Activated naive CD4-positive, alpha-beta T cell treated with anti-CD3 and anti-CD28 coated beads, Interleukin-2, amount 50 U/mL, for 16 hours (primary cell): ENCODE data around the gene ORM2.

Source experiments
- DNase-seq: peaks from one replicate; pipeline ENCODE4 v3.0.0-alpha.2; 2020

ORM2 gene

DNA sequence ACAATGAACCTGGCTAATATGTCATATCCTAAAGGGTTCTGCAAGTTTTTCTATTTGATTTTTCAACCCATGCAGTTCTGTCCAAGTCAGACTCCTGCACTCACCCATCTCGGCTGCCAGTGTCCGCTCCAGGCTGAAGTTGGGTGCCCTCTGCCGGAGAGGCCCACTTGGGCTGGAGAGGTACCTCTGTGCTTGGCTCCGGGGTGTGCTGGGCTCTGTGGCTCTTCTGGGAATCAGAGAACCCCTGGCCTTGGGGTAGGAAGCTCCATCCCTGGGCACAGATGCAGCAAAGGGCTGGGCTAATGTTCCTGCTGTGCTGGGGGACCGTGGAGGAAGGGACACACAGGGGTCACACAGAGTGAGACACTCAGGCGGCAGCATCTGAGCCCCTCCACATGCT, 26.2 kb downstream of the ORM2 start:
- DNase-seq: no peak

DNA sequence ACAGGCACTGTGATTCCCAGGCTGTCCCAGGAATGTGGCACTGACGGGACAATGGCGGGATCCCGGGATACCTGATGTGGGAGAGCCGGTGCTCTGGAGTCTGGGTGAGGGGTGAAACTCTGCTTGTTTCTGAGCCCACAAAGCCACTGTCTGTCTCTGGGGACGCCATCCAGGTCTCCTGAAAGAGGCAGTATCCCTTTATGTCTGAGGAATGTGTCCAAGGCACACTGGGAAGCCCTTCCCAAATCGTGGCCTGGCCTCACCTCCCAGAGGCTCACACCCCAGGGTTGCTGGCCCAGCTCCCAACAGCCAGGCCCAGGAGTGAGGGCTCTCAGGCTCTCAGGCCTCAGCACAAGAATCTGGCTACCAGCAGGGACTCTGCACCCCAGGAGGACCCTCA, 27.1 kb downstream of the ORM2 start:
- no peak for DNase-seq

DNA sequence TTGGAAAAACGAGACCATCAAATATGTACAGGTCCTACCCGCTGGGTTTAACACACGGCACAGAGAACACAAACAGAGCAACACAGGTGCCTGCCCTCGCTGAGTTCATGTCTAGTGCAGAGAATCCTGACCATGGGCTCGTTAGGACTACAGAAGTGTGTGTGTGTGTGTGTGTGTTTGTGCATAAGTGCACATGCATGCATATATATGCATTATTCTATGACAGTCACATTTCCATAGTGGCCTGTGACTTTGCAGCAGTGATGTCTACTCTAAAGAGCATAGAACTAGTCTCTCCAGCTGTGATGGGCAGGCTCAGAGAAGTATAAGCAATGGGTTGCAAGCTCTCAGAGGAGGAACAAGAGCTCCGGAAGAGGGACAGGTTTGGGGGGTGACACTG, 27.7 kb downstream of the ORM2 start:
- no peak for DNase-seq

DNA sequence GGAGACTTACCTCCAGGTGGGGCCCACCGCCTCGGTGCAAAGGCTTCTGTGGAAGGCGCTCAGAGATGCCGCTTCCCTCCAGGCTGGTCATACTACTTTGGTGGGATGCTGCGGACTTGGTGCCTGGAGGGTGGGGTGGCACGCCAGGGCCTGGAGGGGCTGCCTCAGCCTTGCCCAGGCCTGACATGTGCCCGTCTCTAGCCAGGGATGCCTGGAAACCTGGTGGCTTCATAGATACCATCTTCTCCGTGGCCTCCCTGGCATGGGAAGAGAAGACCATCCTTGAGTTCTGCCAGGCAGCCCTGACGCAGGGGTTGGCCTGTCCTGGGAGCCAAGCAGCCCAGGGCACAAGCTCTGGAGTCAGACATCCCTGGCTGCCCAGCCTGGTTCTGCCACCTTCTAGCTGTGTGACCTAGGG, 28.3 kb downstream of the ORM2 start:
- DNase-seq: no peak

DNA sequence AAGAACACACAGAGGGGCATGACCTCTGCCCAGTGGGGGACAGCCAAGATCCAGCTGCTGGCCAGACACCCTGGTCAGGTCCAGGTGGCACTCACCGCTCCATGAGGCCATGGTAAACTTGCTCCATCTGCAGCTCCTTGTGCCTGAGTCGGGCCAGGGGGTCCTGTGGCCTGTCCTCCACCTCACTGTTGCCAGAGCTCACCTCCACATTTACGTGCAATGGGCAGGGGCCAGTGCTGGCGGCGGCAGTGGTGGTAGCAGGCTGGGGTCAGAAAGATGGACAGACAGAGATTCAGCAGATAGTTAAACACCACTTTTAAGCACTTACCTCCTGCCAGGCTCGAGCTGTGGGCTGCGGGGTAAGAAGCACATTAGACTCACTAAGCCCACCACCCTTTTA, 30.1 kb downstream of the ORM2 start:
- no peak for DNase-seq

DNA sequence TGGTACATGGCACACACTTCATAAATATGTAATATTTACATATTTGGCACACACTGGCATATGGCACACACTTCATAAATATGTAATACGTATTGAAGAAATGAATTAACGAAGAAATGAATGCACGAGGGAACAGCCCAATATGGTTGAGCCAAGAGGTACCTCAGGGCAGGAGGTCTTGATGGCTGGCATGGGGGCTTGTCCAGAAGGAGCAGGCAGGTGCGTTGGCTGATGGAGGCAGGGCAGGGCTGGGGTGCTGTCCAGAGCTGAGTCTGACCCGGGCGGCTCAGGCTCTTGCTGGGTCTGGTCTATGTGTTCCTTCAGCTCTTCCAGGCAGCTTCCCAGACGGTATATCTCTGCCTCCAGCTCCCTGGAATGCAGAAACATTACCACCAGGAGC, 31.9 kb downstream of the ORM2 start:
- no peak for DNase-seq

DNA sequence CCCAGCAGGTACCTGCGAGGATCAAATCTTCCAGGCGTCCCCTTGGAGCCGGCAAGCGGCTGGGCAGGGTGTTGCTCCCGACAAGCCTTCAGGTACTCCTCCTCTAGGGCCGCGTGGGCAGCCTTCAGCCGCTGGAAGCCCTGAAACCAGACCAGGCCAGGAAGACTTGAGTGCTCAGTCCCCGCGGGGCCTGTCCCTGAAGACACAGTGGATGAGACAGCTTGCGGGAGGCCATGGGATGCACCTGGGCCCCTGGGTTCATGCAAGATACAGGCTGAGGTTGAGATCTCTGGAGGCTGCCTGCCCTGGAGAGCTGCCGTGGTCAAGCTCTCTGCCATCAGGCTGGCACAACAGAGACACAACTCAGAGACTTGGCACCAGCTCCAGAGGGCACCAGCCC, 32.7 kb downstream of the ORM2 start:
- DNase-seq: no peak

DNA sequence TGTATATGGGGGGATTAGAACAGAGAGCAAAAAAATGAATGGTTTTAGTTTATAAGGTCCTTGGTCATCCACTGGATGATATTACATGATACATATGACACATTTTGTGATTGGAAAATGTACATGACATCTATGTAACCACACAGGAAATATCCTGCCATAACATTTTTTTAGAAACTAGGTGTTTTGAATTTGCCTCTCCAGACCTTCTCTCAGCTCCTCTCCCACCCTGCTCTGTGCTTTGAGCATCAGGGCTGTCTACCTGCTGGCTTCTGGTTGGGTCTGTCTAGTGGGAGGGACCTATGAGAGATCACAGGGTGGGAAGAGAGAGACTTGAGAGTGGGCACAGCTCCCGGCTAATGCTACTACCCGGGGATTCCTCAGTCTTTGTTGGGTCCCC, 33.8 kb downstream of the ORM2 start:
- no peak for DNase-seq

DNA sequence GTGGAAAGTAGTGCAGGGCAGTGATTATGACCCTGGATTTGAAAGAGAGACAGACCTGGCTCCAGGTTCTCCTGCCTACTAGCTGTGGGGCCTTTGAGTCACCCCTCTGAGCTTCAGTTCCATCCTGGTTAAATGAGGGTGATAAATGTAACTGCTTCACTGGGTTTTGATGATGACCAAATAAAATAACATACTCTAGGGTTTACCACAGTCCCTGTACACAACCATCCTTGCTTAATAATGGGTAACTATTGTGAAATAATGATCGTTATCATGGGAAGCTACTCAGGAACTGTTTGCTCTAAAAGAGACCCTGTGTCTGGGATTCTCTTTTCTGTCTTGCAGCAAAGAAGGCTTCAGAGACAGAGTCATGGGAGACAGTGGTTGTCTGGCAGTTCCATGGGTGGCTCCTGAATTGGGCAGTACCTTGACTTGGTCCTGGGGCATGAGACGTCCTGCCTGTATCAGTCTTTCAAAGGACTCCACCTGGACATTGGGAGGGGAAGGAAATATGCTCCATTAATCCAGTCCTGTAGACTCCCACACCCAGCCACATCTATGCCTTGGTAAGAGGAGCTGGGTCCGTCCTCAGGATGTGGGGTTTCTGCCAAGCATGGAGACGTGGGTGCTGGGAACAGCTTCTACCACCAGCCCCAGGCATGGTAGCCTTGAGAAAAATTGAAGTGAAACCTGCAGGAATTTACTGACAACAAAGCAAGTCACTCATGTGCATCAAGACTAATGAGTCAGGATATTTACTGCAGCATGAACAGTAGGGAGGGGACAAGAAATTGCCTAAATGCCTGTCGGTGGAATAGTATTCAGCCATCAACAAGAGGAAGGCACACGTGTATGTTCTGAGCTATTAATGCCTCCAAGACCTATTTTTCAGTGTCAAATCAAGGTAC, 34.7 kb downstream of the ORM2 start:
- DNase-seq: no peak

DNA sequence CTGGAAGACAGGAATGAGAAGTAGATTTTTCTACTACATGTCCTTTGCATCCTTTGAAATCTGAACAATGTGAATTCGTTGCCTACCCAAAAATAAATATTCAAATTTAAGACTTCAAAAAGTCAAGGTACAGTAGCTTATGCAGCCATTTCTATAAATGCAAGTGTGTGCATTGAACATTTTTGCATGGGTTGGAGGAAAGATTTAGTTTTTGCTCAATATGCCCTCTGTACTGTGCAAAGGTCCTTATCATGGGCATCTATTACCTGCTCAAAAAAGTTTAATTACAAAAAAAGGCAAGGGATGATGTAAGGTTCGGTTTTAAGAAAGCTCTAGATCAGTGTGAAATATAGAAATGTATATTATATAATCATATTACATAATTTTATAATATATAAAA, 35.5 kb downstream of the ORM2 start:
- no peak for DNase-seq

DNA sequence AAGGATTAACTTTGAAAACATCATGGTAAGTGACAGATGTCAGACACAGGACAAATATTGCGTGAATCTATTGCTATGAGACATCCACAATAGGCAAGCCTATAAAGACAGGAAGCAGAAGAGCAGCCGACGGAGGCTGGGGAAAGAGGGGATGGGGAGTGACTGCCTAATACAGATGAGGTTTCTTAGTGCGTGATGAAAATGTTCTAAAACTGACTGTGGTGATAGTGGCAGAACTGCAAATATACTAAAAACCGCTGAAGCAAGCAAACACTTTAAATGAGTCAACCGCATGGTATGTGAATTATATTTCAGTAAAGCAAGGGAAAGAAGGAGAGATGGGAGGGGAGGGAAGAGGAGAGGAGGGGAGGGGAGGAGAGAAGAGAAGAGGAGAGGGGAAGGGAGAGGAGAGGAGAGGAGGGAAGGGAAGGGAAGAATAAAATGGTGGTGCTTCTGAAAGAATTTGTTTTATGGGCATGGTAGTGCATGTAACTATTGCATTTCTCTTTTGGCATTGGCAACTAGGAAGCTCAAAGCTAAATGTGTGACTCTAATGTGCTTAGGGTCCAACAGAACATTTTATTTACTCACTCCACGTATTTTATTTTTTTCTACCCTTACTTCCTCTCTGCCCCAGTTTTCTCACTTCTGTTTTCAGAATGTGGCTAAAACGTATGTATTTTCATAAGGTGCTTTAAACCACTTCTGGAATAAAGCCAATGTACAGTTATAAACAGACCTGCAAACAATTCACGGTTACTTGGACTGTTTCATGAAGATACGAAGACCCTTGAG, 36.9 kb downstream of the ORM2 start:
- DNase-seq: no peak

DNA sequence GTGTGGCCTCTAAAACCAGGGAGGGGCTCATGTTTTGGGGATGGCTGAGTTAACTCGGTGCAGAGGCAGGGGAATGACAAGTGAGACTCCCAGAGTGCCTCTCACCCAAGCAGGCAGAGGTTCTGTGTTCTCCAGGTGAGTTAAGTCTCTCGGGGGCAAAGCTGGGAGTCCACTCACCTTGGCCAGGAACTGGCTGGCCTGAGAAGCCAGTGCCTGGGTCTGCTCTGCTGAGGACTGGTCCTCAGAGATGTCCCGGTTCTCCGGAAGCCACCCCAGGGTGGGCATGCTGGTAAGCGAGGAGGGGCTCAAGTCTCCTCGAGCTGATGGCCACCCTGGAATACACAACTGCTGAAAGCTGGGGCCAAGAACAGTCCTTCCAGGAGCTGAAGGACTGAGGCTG, 37.7 kb downstream of the ORM2 start:
- no peak for DNase-seq

DNA sequence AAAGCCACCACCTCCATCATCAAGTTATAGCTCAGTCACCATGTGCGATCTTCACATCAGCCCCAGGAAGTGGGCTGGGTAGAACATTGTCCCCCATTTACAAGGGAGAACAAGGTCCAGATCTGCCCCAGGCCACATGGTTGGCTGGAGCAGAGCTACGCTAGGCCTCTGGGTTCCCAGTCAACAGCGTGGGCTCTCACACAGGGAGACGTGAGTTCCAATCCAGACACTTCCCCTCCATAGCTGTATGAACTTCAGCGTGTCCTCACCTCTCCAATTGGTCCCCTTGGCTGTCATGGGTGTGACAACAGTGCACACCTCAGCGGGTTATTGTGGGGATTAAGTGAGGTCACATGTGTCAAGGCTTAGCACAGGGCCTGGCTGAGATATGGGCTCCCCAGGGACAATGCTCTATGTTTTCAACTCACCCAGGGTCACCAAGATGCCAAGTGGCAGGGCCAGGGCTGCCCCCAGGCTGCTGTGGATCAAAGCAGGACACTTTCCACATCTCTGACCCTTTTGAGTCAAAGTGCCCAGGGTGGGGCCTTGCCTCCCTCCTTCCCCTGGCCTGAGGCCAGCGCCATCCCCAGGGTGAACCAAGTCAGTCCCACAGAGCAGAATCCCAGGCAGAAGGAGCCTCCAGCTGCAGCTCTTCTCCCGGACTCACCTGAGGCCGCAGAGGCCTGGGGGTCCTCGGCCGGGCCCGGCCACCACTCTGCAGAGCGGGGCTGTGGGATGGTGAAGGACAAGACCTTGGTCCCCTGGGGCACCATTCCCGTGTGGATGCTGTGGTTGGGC, 38.3 kb downstream of the ORM2 start:
- no peak for DNase-seq

DNA sequence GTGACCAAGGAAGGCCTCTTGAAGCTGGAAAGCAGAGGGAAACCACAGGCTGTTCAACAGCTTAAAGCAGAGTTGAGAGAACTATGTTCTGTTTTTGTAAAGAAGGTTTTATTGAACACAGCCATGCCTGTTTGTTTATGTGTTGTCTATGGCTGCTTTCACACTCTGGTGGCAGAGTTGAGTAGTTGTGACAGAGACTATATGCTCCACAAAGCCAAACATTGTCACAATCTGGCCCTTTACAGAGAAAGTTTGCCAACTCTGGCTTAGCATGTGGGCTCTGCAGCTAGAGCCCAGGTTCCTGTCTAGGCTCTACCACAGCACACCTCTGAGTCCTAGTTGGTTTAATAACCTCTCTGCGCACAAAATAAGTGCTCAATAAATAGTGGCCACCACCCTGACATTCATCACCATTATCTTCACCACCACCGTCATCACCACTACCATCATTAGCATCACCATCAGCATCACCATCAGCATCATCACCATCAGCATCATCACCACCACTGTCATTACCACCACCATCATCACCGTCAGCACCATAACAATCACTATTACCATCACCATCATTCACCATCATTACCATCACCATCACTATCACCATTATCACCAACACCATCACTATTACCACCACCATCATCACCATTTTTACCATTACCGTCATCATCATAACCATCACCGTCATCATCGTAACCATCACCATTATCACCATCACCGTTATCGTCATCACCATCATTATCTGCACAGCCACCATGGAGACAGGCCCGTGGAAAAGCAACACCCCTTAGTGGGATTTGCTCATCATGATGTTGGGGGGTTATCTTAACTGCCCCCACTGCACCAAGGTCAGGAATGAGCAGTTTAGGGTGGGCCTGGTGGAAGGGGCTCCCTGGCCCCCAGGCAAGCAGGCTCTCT, 39.8 kb downstream of the ORM2 start:
- DNase-seq: no peak

DNA sequence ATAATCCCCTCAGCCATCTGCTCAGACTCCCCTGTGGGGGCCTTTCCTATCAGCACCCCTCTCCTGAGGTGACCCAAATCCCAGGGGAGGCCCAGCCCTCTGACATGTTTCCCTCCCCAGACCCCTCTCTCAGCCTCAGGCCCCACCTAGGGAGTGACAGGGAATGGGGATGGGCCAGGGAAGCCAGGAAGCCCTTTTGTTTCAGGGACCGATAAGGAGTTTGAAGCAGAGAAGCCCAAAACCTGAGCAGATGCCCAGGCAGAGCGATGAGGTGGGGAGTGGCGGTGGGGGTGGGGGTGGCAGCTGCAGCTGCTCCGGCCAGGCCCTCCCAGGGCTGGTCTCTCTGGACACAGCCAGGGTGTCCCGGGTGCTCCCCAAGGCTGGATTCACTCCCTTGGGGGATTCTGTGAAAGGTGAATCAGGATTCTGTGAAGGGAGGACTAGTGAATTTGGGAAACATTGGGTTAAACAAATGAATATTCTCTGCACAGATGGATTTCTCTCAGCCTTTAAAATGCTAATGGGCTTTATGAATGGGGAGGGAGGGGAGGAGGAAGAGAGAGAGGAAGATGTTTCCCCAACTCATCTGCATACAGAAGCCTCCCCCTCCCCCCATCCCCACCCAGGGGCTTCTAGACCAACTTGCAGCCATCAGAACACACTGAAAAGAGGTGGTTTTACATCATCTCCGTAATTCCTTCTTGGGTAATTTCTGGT, 40.7 kb downstream of the ORM2 start:
- no peak for DNase-seq

DNA sequence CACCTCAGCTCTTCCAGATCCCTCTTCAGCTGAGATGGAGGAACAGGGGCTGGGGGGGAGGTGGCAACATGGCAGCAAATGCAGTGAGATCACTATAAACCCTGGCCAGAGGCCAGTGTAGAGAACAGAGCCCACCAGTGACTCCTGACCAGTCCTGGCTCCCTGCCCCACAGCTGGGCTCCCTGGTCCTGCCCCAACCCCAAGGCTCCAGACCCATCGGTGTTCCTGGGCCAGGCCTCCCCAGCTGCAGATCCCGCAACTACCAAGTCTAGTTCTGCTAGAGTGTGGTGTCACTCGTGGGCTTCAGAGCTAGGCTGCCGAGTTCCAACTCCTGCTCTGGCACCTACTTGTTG, 41.3 kb downstream of the ORM2 start:
- DNase-seq: no peak

DNA sequence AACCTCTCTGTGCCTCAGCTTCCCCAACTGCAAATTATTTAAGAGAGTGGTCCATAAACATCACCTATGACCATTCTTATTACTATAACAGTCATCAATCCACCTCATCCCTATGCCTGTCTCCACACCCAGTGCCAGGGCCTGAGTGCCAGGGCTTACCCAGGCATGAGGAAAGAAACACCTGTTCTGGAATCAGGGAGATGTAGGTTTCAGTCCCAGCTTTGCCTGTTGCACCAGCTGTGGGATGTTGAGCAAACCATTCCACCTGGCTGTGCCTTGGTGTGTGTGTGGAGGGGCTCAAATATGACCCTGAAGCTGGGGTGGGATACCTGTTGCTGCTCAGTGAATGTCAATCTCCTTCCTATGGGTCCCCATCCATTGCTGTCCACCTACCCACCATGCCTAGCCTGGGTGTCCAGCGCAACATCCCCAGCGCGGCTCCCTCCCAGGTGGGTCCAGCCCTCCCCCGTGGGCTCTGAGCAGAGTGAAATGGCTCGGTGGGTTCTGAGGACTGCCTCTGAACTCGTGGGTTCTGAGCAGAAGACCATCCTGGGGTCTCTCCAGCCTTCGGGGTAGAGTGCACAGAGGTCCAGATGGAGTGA, 41.8 kb downstream of the ORM2 start:
- DNase-seq: no peak

DNA sequence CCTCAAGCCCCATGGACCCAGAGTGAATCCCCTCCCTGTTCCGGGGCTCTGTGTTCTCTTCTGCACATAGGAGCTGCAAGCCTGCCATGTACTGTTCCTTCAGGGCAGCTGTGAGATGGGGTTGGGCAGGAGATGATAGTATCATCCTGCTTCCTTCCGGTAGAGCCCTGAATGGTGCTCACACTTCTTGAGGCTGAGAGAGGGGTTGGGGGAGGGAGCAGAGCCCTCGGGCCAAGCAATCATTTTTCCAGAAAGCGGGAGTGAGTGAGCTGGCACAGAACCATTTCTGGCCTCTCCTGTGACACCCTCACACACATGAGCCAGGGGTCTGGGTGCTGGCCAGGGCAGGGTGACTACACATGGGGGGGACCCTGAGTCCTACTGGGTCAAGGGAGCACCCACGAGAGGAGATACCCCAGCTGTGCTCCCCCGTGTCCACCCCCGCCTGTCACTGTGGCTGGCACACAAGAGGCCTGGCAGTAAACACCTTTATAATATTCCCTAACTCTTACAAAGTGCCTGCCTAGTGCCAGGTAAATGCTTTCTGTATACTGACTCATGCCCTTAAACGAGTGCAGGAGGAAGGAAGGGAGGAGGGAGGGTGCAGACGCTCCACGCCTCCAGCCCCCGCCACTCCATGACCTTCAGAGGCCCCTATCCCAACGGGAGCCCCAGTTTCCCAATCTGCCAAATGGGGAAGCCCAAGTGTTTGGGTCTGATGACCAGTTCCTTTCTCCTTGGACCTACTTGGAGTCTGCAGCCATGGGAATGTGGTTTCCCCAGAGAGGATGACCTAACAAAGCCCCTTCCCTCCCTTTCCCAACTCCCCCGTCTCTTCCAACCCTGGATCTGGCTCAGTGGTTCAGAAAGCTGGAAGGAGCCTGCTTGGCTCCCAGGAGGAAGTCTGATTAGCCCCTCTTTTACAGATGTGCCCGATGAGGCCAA, 42.6 kb downstream of the ORM2 start:
- DNase-seq: no peak

DNA sequence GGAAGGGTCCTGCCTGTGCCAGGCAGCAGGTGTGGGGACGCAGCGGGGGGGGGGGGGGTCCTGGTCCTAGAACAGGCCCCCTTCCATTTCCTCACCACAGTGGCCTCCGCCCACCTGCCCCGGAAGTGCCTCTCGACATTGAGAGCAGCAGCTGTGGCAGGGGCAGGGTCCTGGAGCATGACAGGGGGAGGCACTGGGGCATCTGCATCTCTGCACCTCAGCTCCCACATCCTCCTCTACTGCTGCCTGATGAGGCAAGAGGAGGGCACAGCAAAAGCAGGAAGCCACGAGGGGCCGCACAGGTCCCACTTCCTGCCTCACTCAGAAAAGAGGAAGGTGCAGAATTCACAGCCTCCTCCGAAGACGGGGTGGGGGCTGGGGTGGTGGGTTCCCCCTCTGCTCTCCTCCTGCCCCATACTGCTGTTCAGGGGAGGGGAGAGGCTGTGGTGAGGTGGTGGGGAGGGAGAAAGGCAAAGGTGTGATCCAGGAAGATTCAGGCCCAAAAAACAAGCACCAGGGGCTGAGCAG, 43.3 kb downstream of the ORM2 start:
- peak; percentile 64 for DNase-seq
